ENCODE data around the gene METTL1. TPM values are rescaled to one million over a fixed set of nuclear protein-coding genes. Genes with fewer than 3 reads are reported as not detected.
A peak's percentile ranks its signal among the peaks of the same experiment; 100 is the strongest.

METTL1 gene
- total and polyA plus RNA-seq, 11 donors, result 0.95 to 28.5 (median 7.9) TPM

DNA sequence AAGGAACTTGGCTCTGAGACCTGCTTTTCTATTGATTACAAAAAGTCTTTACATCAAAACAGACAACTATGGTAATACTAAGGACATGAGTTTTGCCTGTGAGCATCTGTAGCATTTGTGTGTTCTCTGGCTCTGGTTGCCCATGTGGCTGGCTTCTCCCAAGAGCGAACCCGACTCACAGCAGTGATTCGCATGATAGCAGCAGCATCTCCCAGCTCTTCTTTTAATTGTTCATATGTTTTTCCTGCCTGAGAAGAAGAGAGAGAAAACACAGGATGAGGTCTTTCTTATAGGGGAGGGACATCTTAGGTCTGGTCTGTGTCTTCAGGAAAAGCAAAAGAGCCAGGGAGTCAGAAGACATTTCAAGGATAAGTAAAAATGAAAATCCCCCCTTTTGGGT, 29.1 kb upstream of the METTL1 start:
- 91 to 99% (median 96%) methylated on average over 3 of the region's 3 CpGs for WGBS, 4 donors

DNA sequence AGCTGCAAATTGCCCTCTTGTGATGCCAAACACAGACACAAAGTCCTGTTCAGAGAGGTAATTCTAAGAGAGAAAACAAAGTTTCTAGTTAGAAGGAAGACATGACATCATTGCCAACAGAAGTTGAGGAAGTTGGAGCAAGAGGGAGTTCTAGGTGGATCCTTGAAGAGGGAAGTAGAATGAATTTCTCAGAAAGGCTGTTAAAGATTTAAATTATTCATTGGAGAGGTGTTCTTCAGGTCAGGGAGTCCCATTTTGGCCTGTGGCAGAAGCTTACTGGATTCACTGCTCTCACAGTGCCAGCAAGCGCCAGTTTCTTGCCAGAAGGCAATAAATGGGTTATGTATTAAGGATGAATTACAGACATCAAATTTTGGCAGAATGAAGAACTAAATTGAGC, 26.0 kb upstream of the METTL1 start:
- intact Hi-C loops (cut with DNase I), result no loop called here
- peaks cover 6 to 100% (median 98%) of the 10 kb centered on the region in 9 donors for H3K36me3 ChIP-seq
- ATAC-seq (no peak), DNase-seq (no peak)
- no peak overlapping the region for H3K4me3 ChIP-seq
- no peak for TF ChIP-seq POLR2A (IDR thresholded peaks at IDR 0.05)
- no peak for TF ChIP-seq CTCF (IDR thresholded peaks at IDR 0.05)
- peak overlapping the region in 1 of 12 donors; percentile 48 for H3K27ac ChIP-seq
- H3K9me3 ChIP-seq, result no peaks in the 10 kb centered on the region
- no peaks in the 10 kb centered on the region for H3K27me3 ChIP-seq
- WGBS, 4 donors, result 92 to 96% (median 95%) methylated on average over 1 of the region's 1 CpG
- peaks cover 0 to 13% (median 0%) of the 10 kb centered on the region in 12 donors for H3K4me1 ChIP-seq

More for the DNA sequence above, 29.1 kb upstream of the METTL1 start:
- Histone ChIP-seq H3K27ac (no peak overlapping the region), H3K27me3 (no peaks in the 10 kb centered on the region), H3K36me3 (peaks cover 6 to 97% (median 88%) of the 10 kb centered on the region in 9 donors), H3K4me1 (peaks cover 0 to 14% (median 2%) of the 10 kb centered on the region in 12 donors), H3K9me3 (no peaks in the 10 kb centered on the region), H3K4me3 (no peak overlapping the region)
- no peak for TF ChIP-seq CTCF (IDR thresholded peaks at IDR 0.05)
- TF ChIP-seq POLR2A (IDR thresholded peaks at IDR 0.05), result no peak
- intact Hi-C loops (cut with DNase I), result loop anchor here in 3 of 10 donors (5.0 to 10.0 kb wide), 2 partner anchors 104 to 106 kb away; no protein-coding TSS in a partner anchor
- ATAC-seq (no peak), DNase-seq (no peak)

- Histone ChIP-seq H3K36me3 (peaks cover 6 to 100% (median 98%) of the 10 kb centered on the region in 9 donors), H3K4me3 (no peak overlapping the region), H3K4me1 (peaks cover 0 to 13% (median 0%) of the 10 kb centered on the region in 12 donors), H3K27ac (peak overlapping the region in 1 of 12 donors; percentile 48), H3K27me3 (no peaks in the 10 kb centered on the region), H3K9me3 (no peaks in the 10 kb centered on the region)
- DNase-seq (no peak), ATAC-seq (no peak)
- TF ChIP-seq POLR2A (IDR thresholded peaks at IDR 0.05) (no peak), CTCF (IDR thresholded peaks at IDR 0.05) (no peak)
- intact Hi-C loops (cut with DNase I), result no loop called here
- 92 to 100% (median 96%) methylated on average over 1 of the region's 1 CpG for WGBS, 4 donors
These were observed 25.1 kb upstream of the METTL1 start for GRCh38 chr12:57796996-57797395.

- H3K9me3 ChIP-seq, result no peaks in the 10 kb centered on the region
- peak overlapping the region in 1 of 12 donors; percentile 47 for H3K27ac ChIP-seq
- no peaks in the 10 kb centered on the region for H3K27me3 ChIP-seq
- peaks cover 0 to 100% (median 96%) of the 10 kb centered on the region in 9 donors for H3K36me3 ChIP-seq
- DNase-seq (no peak), ATAC-seq (no peak)
- WGBS, 4 donors, result 90 to 93% (median 91%) methylated on average over 6 of the region's 6 CpGs
- no peak overlapping the region for H3K4me3 ChIP-seq
- H3K4me1 ChIP-seq, result peaks cover 0 to 13% (median 0%) of the 10 kb centered on the region in 12 donors
- no peak for TF ChIP-seq CTCF (IDR thresholded peaks at IDR 0.05)
- no peak for TF ChIP-seq POLR2A (IDR thresholded peaks at IDR 0.05)
- intact Hi-C loops (cut with DNase I), result no loop called here
These were observed 23.4 kb upstream of the METTL1 start for GRCh38 chr12:57795354-57795753.

Measured in heart left ventricle (tissue), 16 donors.